ENCODE results near the gene AFM. TPM values are rescaled to one million over a fixed set of nuclear protein-coding genes. Genes with fewer than 3 reads are reported as not detected.

Gene AFM
- total and polyA plus RNA-seq, 2 of the 8 experiments (the other 6 are each of a cell fraction or from before 2014, with no cell fraction given): not detected

DNA sequence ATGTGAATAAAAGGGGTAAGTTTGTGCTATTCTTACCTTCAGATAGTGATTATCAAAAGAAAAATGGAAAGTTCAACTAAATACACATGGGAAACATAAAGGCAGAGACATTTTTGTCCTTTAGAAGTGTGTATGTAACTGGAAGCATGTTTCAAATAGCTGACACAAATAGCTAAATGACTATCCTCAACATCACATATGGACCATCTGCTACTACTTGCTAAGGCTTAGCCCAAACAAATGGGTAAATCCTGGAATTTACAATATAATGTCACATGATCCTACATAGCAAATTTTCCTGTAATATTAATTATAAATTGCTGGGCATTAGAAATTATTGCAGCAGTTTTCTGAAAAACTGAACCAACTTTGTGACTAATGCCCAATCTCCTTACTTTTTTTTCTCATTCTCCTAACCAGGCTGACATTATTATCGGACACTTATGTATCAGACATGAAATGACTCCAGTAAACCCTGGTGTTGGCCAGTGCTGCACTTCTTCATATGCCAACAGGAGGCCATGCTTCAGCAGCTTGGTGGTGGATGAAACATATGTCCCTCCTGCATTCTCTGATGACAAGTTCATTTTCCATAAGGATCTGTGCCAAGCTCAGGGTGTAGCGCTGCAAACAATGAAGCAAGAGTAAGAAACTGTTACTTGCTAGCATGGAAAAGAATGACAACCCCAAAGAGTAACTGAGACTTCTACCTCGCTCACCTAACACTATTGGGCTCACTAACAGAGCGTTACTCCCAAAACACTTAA is 29.4 kb upstream of the AFM start (continued):
- TF ChIP-seq SP1 (IDR thresholded peaks at IDR 0.05; ENCODE audit: low read depth, low read length) (no peak), POLR2AphosphoS5 (IDR thresholded peaks at IDR 0.05; ENCODE audit: low read depth, low read length) (no peak), GTF2F1 (IDR thresholded peaks at IDR 0.05; ENCODE audit: borderline replicate concordance, low read depth, low read length) (no peak), CBX8 (IDR thresholded peaks at IDR 0.05; ENCODE audit: borderline replicate concordance, low read depth, low read length) (no peak), NANOG (IDR thresholded peaks at IDR 0.05; ENCODE audit: insufficient read depth, low read depth, low read length, poor library complexity, severe bottlenecking) (no peak), GABPA (IDR thresholded peaks at IDR 0.05; ENCODE audit: borderline replicate concordance, insufficient read depth, low read length) (no peak), RFX5 (IDR thresholded peaks at IDR 0.05; ENCODE audit: borderline replicate concordance, low read depth, low read length) (no peak)
